IMR-90 (cell line): ENCODE results near the gene MARF1. TPM values are rescaled to one million over a fixed set of nuclear protein-coding genes. Genes with fewer than 3 reads are reported as not detected.

Source experiments
- polyA plus RNA-seq, 3 experiments: library from polyadenylated mRNA; depleted of rRNA; stranded (reverse); fragments of >200 nt; gene quantifications; 2 replicates each; pipeline ENCODE4 v1.2.3, GENCODE V29; 2012; ENCODE audit warnings: low replicate concordance in 1 of 3
- total RNA-seq: library from RNA; depleted of rRNA; stranded (reverse); fragments of >200 nt; gene quantifications from 2 replicates; pipeline ENCODE4 v1.2.3, GENCODE V29; 2012; rRNA removed

The MARF1 gene
- total and polyA plus RNA-seq, 2 of the 4 experiments (the other 2 are of a cell fraction): 9.0 to 12.9 TPM

Other genes with a start within 250 kb of the MARF1 start
- gene MPV17L, start 247.4 kb downstream of the MARF1 start, total RNA-seq: under 0.01 TPM in 1 of 2 replicates, not detected in the other
- 0.03 and 0.13 TPM in 2 replicates for gene MPV17L, start 247.4 kb downstream of the MARF1 start, polyA plus RNA-seq (2012; rRNA removed)
- 22.5 and 22.6 TPM in 2 replicates for gene BMERB1, start 208.6 kb downstream of the MARF1 start, total RNA-seq
- 31.2 and 32.9 TPM in 2 replicates for gene BMERB1, start 208.6 kb downstream of the MARF1 start, polyA plus RNA-seq (2012; rRNA removed)
- 29.2 and 34.4 TPM in 2 replicates for gene NDE1, start 7.1 kb upstream of the MARF1 start, total RNA-seq
- 17.3 and 22.7 TPM in 2 replicates for gene NDE1, start 7.1 kb upstream of the MARF1 start, polyA plus RNA-seq (2012; rRNA removed)
- gene MYH11, start 213.9 kb upstream of the MARF1 start, total RNA-seq: under 0.01 TPM in 2 replicates
- gene MYH11, start 213.9 kb upstream of the MARF1 start, polyA plus RNA-seq (2012; rRNA removed): 0.03 and 0.12 TPM in 2 replicates
- gene CEP20, start 245.4 kb upstream of the MARF1 start, total RNA-seq: 40.1 and 61.9 TPM in 2 replicates
- 19.8 and 28.8 TPM in 2 replicates for gene CEP20, start 245.4 kb upstream of the MARF1 start, polyA plus RNA-seq (2012; rRNA removed)